ENCODE data around the gene ARFGAP3.
"Not testable (repeated sequence)": the region's sequence is repeated elsewhere in the genome, so short reads cannot be mapped to it uniquely, and the experiment has no call there.

The ARFGAP3 gene

GRCh38 chr22:42763965-42764480 lies 93.0 kb downstream of the ARFGAP3 start:
- no peak for DNase-seq

GRCh38 chr22:42760806-42761565 lies 96.1 kb downstream of the ARFGAP3 start:
- no peak for DNase-seq

GRCh38 chr22:42758931-42759629 lies 98.0 kb downstream of the ARFGAP3 start:
- no peak for DNase-seq

GRCh38 chr22:42755553-42755952 lies 101.5 kb downstream of the ARFGAP3 start:
- not testable (repeated sequence) for DNase-seq

GRCh38 chr22:42755121-42755520 lies 102.0 kb downstream of the ARFGAP3 start:
- not testable (repeated sequence) for DNase-seq

GRCh38 chr22:42754658-42755057 lies 102.4 kb downstream of the ARFGAP3 start:
- no peak for DNase-seq

GRCh38 chr22:42752912-42753311 lies 104.2 kb downstream of the ARFGAP3 start:
- DNase-seq, result no peak

GRCh38 chr22:42752230-42752746 lies 104.8 kb downstream of the ARFGAP3 start:
- DNase-seq, result no peak

GRCh38 chr22:42750421-42750820 lies 106.7 kb downstream of the ARFGAP3 start:
- DNase-seq, result not testable (repeated sequence)

- no peak for DNase-seq
These were observed 109.2 kb downstream of the ARFGAP3 start for GRCh38 chr22:42747701-42748513.

Measured in activated CD4-positive, CD25-positive, alpha-beta regulatory T cell (primary cell).